HEK293 (cell line): ENCODE data around the gene FIP1L1.

Experiments used
- CTCF ChIA-PET: fragments of 350-600 bp; formaldehyde crosslinking; extraction: SDS; loops from one replicate; lab custom pipeline; 2021; ENCODE audit warnings: antibody characterized with exemption; lab: Yijun Ruan, JAX
- POLR2A ChIA-PET: fragments of 300-600 bp; formaldehyde crosslinking; extraction: SDS; loops from one replicate; lab custom pipeline; 2020; ENCODE audit warnings: antibody characterized with exemption, inconsistent platforms; lab: Yijun Ruan, JAX
- H3K27ac ChIP-seq: fragments of 200-500 bp; sonication (Bioruptor generic); 2 replicates; pipeline ENCODE4 v1.5.1; 2014; ENCODE audit warnings: low read depth, low read length, control low read depth, inconsistent platforms; ENCODE audit errors: extremely low read depth
- H3K36me3 ChIP-seq, 2 experiments: fragments of 200-500 bp in 1 of 2; sonication (Bioruptor generic) in 1 of 2; 1 replicate in 1 of 2; 2 replicates in 1 of 2; pipeline ENCODE4 v1.5.1; 2014 to 2017; ENCODE audit warnings: inconsistent platforms in 2 of 2, low read length in 2 of 2; ENCODE audit not compliant: control insufficient read depth in 2 of 2, insufficient read depth in 1 of 2
- H3K4me1 ChIP-seq: fragments of 200-500 bp; sonication (Bioruptor generic); 2 replicates; pipeline ENCODE4 v1.5.1; 2014; ENCODE audit warnings: mild to moderate bottlenecking, low read length, inconsistent platforms; ENCODE audit not compliant: control insufficient read depth, insufficient read depth
- H3K4me3 ChIP-seq: 2 replicates; pipeline ENCODE4 v1.5.1; 2011; ENCODE audit warnings: low read depth, mild to moderate bottlenecking, control low read depth, low read length, moderate library complexity
- H3K9me3 ChIP-seq: fragments of 200-500 bp; sonication (Bioruptor generic); 2 replicates; pipeline ENCODE4 v1.5.1; 2014; ENCODE audit warnings: low read depth, low read length, inconsistent platforms; ENCODE audit not compliant: control insufficient read depth, insufficient read depth
- GLI2 ChIP-seq: fragments of 450-650 bp; formaldehyde crosslinking; IDR thresholded peaks from 2 replicates; pipeline ENCODE4; 2017; ENCODE audit warnings: missing biosample characterization, missing genetic modification characterization, low read depth, borderline replicate concordance
- GLIS2 ChIP-seq: fragments of 450-650 bp; formaldehyde crosslinking; IDR thresholded peaks from 2 replicates; pipeline ENCODE4 v1.5.1; 2016; ENCODE audit warnings: missing biosample characterization, missing genetic modification characterization
- RBAK ChIP-seq: fragments of 450-650 bp; formaldehyde crosslinking; IDR thresholded peaks from 2 replicates; pipeline ENCODE4 v1.5.1; 2016; ENCODE audit warnings: missing biosample characterization, missing genetic modification characterization
- SP2 ChIP-seq: fragments of 450-650 bp; formaldehyde crosslinking; IDR thresholded peaks from 2 replicates; pipeline ENCODE4 v1.5.1; 2016; ENCODE audit warnings: missing biosample characterization, missing genetic modification characterization
- ZEB2 ChIP-seq: fragments of 450-650 bp; formaldehyde crosslinking; IDR thresholded peaks from 2 replicates; pipeline ENCODE4 v1.5.1; 2016; ENCODE audit warnings: missing biosample characterization, missing genetic modification characterization
- ZFP37 ChIP-seq: fragments of 450-650 bp; formaldehyde crosslinking; IDR thresholded peaks from 2 replicates; pipeline ENCODE4 v1.5.1; 2016; ENCODE audit warnings: missing biosample characterization, missing genetic modification characterization
- ZNF114 ChIP-seq: fragments of 450-650 bp; formaldehyde crosslinking; IDR thresholded peaks from 2 replicates; pipeline ENCODE4 v1.5.0; 2017; ENCODE audit warnings: missing biosample characterization, missing genetic modification characterization
- ZNF132 ChIP-seq: fragments of 450-650 bp; formaldehyde crosslinking; IDR thresholded peaks from 2 replicates; pipeline ENCODE4 v1.5.1; 2017; ENCODE audit warnings: missing biosample characterization, missing genetic modification characterization, borderline replicate concordance
- ZNF169 ChIP-seq: fragments of 450-650 bp; formaldehyde crosslinking; IDR thresholded peaks from 2 replicates; pipeline ENCODE4 v1.5.1; 2016; ENCODE audit warnings: missing biosample characterization, missing genetic modification characterization
- ZNF248 ChIP-seq: fragments of 450-650 bp; formaldehyde crosslinking; IDR thresholded peaks from 2 replicates; pipeline ENCODE4 v1.5.1; 2017; ENCODE audit warnings: missing biosample characterization, missing genetic modification characterization
- ZNF274 ChIP-seq, 2 experiments: fragments of 200-500 bp in 1 of 2; fragments of 450-650 bp in 1 of 2; sonication (Bioruptor generic) in 1 of 2; formaldehyde crosslinking in 1 of 2; IDR thresholded peaks; 2 replicates each; pipeline versions ENCODE4 v1.5.1 to v1.6.1; 2014 to 2016; ENCODE audit warnings: borderline replicate concordance in 1 of 2, inconsistent platforms in 1 of 2, low read length in 1 of 2, missing biosample characterization in 1 of 2, missing genetic modification characterization in 1 of 2
- ZNF37A ChIP-seq: fragments of 450-650 bp; IDR thresholded peaks from 2 replicates; pipeline ENCODE4 v1.5.1; 2018; ENCODE audit warnings: missing biosample characterization, missing genetic modification characterization
- ZNF404 ChIP-seq: fragments of 450-650 bp; formaldehyde crosslinking; IDR thresholded peaks from 2 replicates; pipeline ENCODE4 v1.5.1; 2017; ENCODE audit warnings: missing biosample characterization, missing genetic modification characterization
- ZNF426 ChIP-seq: fragments of 450-650 bp; formaldehyde crosslinking; IDR thresholded peaks from 2 replicates; pipeline ENCODE4 v1.5.1; 2017; ENCODE audit warnings: missing biosample characterization, missing genetic modification characterization, mild to moderate bottlenecking, inconsistent platforms, moderate library complexity
- ZNF501 ChIP-seq: fragments of 450-650 bp; formaldehyde crosslinking; IDR thresholded peaks from 2 replicates; pipeline ENCODE4 v1.5.1; 2016; ENCODE audit warnings: missing biosample characterization, missing genetic modification characterization
- ZNF521 ChIP-seq: fragments of 450-650 bp; formaldehyde crosslinking; IDR thresholded peaks from 2 replicates; pipeline ENCODE4 v1.5.1; 2017; ENCODE audit warnings: missing biosample characterization, mild to moderate bottlenecking, missing genetic modification characterization
- ZNF571 ChIP-seq: fragments of 450-650 bp; formaldehyde crosslinking; IDR thresholded peaks from 2 replicates; pipeline ENCODE4 v1.5.0; 2017; ENCODE audit warnings: missing biosample characterization, missing genetic modification characterization
- ZNF610 ChIP-seq: fragments of 450-650 bp; formaldehyde crosslinking; IDR thresholded peaks from 2 replicates; pipeline ENCODE4 v1.5.1; 2016; ENCODE audit warnings: missing biosample characterization, missing genetic modification characterization, borderline replicate concordance
- ZNF629 ChIP-seq: fragments of 450-650 bp; formaldehyde crosslinking; IDR thresholded peaks from 2 replicates; pipeline ENCODE4 v1.5.1; 2017; ENCODE audit warnings: missing biosample characterization, missing genetic modification characterization
- ZNF701 ChIP-seq: fragments of 450-650 bp; formaldehyde crosslinking; IDR thresholded peaks from 2 replicates; pipeline ENCODE4 v1.5.1; 2016; ENCODE audit warnings: missing biosample characterization, missing genetic modification characterization
- ZNF791 ChIP-seq: fragments of 450-650 bp; formaldehyde crosslinking; IDR thresholded peaks from 2 replicates; pipeline ENCODE4 v1.5.1; 2016; ENCODE audit warnings: missing biosample characterization, missing genetic modification characterization
- ZNF837 ChIP-seq: fragments of 450-650 bp; formaldehyde crosslinking; IDR thresholded peaks from 2 replicates; pipeline ENCODE4 v1.5.1; 2016; ENCODE audit warnings: missing biosample characterization, missing genetic modification characterization
- TF ChIP-seq, protein P1 (sequence below): fragments of 450-650 bp; formaldehyde crosslinking; optimal IDR thresholded peaks from 2 replicates; pipeline ENCODE3; 2016; ENCODE audit warnings: missing biosample characterization, mild to moderate bottlenecking, missing genetic modification characterization

Gene FIP1L1

DNA sequence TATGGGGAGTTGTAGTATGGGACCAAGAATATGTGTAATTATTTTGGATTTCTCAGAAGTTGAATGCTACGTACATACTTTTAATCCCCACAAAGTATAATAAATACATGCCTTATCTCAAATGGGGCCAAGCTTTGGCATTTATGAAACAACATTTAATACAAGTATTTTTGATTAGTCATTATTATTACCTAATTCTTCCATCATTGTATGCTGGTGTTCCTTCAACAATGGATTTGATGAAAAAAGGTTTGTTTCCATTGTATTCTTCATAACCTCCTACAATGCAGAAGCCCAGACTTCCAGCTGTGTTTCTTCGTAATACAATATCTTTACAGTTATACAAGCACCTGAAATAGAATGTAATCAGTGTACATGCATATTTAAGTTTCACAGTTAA, 83.8 kb downstream of the FIP1L1 start:
- Histone ChIP-seq H3K4me1 (no peaks in the 10 kb centered on the region), H3K36me3 (peaks cover 7 to 52% of the 10 kb centered on the region in 2 experiments; a peak in 2 of 3 replicates)
- CTCF ChIA-PET: interaction anchor here (1.2 kb wide), 1 partner anchor 15 kb away, joined by 3 read pairs; no protein-coding TSS in a partner anchor

DNA sequence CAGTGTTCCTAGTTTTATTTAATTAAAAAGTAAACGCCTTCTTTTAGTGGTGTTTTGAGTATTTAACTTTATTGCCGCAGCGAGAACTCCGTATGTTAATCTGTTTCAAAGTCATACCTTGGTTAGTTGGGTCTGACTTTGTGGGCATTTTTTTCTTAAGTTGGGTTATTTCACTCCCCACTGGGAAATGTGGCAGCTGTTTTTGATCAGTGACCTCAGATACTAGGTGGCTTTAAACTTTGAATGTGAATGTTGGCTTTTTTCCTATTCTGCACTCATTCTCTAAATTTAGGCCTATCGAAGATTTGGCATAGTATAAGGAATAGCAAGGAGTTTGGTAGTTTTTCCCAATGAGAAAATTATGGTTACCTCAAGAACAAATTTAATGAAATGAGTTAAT, 85.9 kb downstream of the FIP1L1 start:
- POLR2A ChIA-PET: no interaction called here
- no peaks in the 10 kb centered on the region for H3K4me1 ChIP-seq
- no peak overlapping the region for H3K4me3 ChIP-seq
- peaks cover 7 to 39% of the 10 kb centered on the region in 2 experiments; a peak in 2 of 3 replicates for H3K36me3 ChIP-seq
- no peaks in the 10 kb centered on the region for H3K9me3 ChIP-seq
- no peak for TF ChIP-seq ZNF791 (tag by site-specific recombination)
- no peak for TF ChIP-seq ZNF701 (tag by site-specific recombination)
- TF ChIP-seq ZNF629: no peak
- TF ChIP-seq ZNF248: no peak
- TF ChIP-seq ZEB2 (tag by site-specific recombination): no peak
- no peak for TF ChIP-seq ZNF274 (IDR thresholded peaks at IDR 0.05; ENCODE audit: low read length)
- no peak for TF ChIP-seq ZNF274 (tag by site-specific recombination; IDR thresholded peaks at IDR 0.05; ENCODE audit: borderline replicate concordance)
- TF ChIP-seq ZNF37A (tag by site-specific recombination): no peak
- no peak for TF ChIP-seq ZNF169 (tag by site-specific recombination)
- TF ChIP-seq, all 188 proteins: peak for 0
- H3K27ac ChIP-seq: no peak overlapping the region
- CTCF ChIA-PET: interaction anchor here (0.6 kb wide), 1 partner anchor 142 kb away, joined by 3 read pairs; no protein-coding TSS in a partner anchor

More for the DNA sequence above, 83.8 kb downstream of the FIP1L1 start:
- Histone ChIP-seq H3K27ac (no peak overlapping the region), H3K9me3 (no peaks in the 10 kb centered on the region), H3K4me3 (no peak overlapping the region)
- no peak for TF ChIP-seq SP2 (tag by site-specific recombination)
- TF ChIP-seq RBAK (tag by site-specific recombination): no peak
- no peak for TF ChIP-seq ZNF610 (tag by site-specific recombination)
- TF ChIP-seq GLI2: no peak
- no peak for TF ChIP-seq ZNF114
- TF ChIP-seq ZNF132 (tag by site-specific recombination): no peak
- no peak for TF ChIP-seq ZNF501 (tag by site-specific recombination)
- no peak for TF ChIP-seq ZNF571 (tag by site-specific recombination)
- no peak for TF ChIP-seq ZNF426 (tag by site-specific recombination)
- no peak for TF ChIP-seq ZNF404 (tag by site-specific recombination)
- TF ChIP-seq GLIS2 (tag by site-specific recombination): no peak
- TF ChIP-seq ZNF837 (tag by site-specific recombination): no peak
- POLR2A ChIA-PET: no interaction called here

DNA sequence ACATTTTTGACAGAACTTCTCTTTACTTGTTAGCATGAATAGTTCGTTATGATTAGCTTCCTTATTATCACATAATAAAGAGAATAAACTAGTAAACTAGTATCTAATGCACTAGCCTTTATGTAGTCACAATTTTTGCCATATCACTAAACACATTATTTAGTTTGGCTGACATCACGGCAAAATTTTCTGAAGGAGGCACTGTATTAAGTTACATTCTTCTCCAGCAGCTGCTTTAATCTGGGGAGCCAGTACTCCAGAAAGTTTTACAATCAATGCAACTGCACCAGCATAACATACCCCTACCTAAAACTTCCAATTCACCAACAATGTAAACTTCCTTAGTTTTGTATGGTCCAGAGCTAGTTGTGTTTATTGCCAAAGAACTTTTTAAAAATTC, 87.8 kb downstream of the FIP1L1 start:
- no peaks in the 10 kb centered on the region for H3K9me3 ChIP-seq
- no peak overlapping the region for H3K4me3 ChIP-seq
- H3K36me3 ChIP-seq: peaks cover 7 to 21% of the 10 kb centered on the region in 2 experiments; a peak in 1 of 3 replicates
- TF ChIP-seq, protein P1, sequence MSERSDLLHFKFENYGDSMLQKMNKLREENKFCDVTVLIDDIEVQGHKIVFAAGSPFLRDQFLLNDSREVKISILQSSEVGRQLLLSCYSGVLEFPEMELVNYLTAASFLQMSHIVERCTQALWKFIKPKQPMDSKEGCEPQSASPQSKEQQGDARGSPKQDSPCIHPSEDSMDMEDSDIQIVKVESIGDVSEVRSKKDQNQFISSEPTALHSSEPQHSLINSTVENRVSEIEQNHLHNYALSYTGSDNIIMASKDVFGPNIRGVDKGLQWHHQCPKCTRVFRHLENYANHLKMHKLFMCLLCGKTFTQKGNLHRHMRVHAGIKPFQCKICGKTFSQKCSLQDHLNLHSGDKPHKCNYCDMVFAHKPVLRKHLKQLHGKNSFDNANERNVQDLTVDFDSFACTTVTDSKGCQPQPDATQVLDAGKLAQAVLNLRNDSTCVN (tag by site-specific recombination): no peak
- no peak for TF ChIP-seq ZFP37 (tag by site-specific recombination)
- no peak for TF ChIP-seq ZNF521 (tag by site-specific recombination)
- no peaks in the 10 kb centered on the region for H3K4me1 ChIP-seq
- POLR2A ChIA-PET: no interaction called here
- CTCF ChIA-PET: no interaction called here
- no peak overlapping the region for H3K27ac ChIP-seq
